8988T (cell line): ENCODE data around the gene AGER.
"Not testable (repeated sequence)": the region's sequence is repeated elsewhere in the genome, so short reads cannot be mapped to it uniquely, and the experiment has no call there.

Experiments
- DNase-seq: peaks from one replicate; pipeline ENCODE4 v3.0.0; 2011

The AGER gene

GRCh38 chr6:32146687-32147086, 37.4 kb downstream of the AGER start:
- no peak for DNase-seq

GRCh38 chr6:32146287-32146686, 37.8 kb downstream of the AGER start:
- no peak for DNase-seq

- not testable (repeated sequence) for DNase-seq
Observed at GRCh38 chr6:32144238-32144637, 39.8 kb downstream of the AGER start.

- no peak for DNase-seq
Observed at GRCh38 chr6:32140420-32141046, 43.5 kb downstream of the AGER start.

- DNase-seq = no peak
Observed at GRCh38 chr6:32139590-32139989, 44.5 kb downstream of the AGER start.

GRCh38 chr6:32137454-32137853, 46.6 kb downstream of the AGER start:
- no peak for DNase-seq

GRCh38 chr6:32133786-32134185, 50.3 kb downstream of the AGER start:
- no peak for DNase-seq

- no peak for DNase-seq
Observed at GRCh38 chr6:32132110-32132509, 51.9 kb downstream of the AGER start.

- DNase-seq = no peak
Observed at GRCh38 chr6:32131439-32131948, 52.6 kb downstream of the AGER start.
